H1 (cell line): ENCODE results near the gene G6PC3. TPM values are rescaled to one million over a fixed set of nuclear protein-coding genes. Genes with fewer than 3 reads are reported as not detected.

Experiments used
- CTCF ChIA-PET: fragments of 300-600 bp; sonication (Branson Sonifier 250); formaldehyde crosslinking; loops from one replicate; lab custom pipeline; 2021; ENCODE audit not compliant: partially characterized antibody; lab: Charles Lee
- POLR2A ChIA-PET: fragments of 300-600 bp; sonication (Branson Sonifier 250); formaldehyde crosslinking; loops from one replicate; lab custom pipeline; 2021; ENCODE audit warnings: inconsistent platforms; ENCODE audit not compliant: partially characterized antibody; lab: Charles Lee
- DNase-seq, 2 experiments: peaks; one replicate each; pipeline versions ENCODE4 v3.0.0 to v3.0.0-alpha.2; 2010 to 2022; ENCODE audit warnings: low spot score in 2 of 2, low read depth in 1 of 2, mixed read lengths in 1 of 2
- FAIRE-seq: peaks from 2 replicates; lab custom pipeline; 2011; peaks lifted over from hg19 to GRCh38; lab: Jason Lieb, UNC
- H2AFZ ChIP-seq: 2 replicates; pipeline ENCODE4 v1.8.1; 2012; ENCODE audit warnings: low read length, inconsistent platforms
- H2AK5ac ChIP-seq: 2 replicates; pipeline ENCODE4 v1.6.1; 2013; ENCODE audit warnings: low read depth, low read length
- H2BK120ac ChIP-seq: replicated peaks from 2 replicates; pipeline ENCODE3; 2013; ENCODE audit warnings: low read depth, low read length, inconsistent platforms
- H2BK12ac ChIP-seq: 2 replicates; pipeline ENCODE4 v1.6.1; 2013; ENCODE audit warnings: low read depth, low read length
- H2BK15ac ChIP-seq: 2 replicates; pipeline ENCODE4 v1.6.1; 2013; ENCODE audit warnings: low read length
- H2BK20ac ChIP-seq: 2 replicates; pipeline ENCODE4 v1.6.1; 2013; ENCODE audit warnings: low read length
- H2BK5ac ChIP-seq: 2 replicates; pipeline ENCODE4 v1.6.1; 2013; ENCODE audit warnings: low read depth, low read length
- H3K14ac ChIP-seq: 2 replicates; pipeline ENCODE4 v1.6.1; 2013; ENCODE audit warnings: inconsistent platforms; ENCODE audit not compliant: insufficient read length
- H3K18ac ChIP-seq: 2 replicates; pipeline ENCODE4 v1.6.1; 2013; ENCODE audit warnings: low read length; ENCODE audit errors: extremely low read depth
- H3K23ac ChIP-seq: 2 replicates; pipeline ENCODE4 v1.6.1; 2013; ENCODE audit warnings: inconsistent platforms; ENCODE audit not compliant: insufficient read length
- H3K23me2 ChIP-seq: 2 replicates; pipeline ENCODE4 v1.6.1; 2013; ENCODE audit warnings: low read depth, low read length
- H3K27ac ChIP-seq: 2 replicates; pipeline ENCODE4 v1.6.1; 2011; ENCODE audit warnings: low read depth, low read length, inconsistent platforms
- H3K27me3 ChIP-seq, 4 experiments: replicated peaks in 1 of 4; 1 replicate in 1 of 4; 2 replicates in 3 of 4; pipeline versions ENCODE4 v1.6.1 to v1.8.1; 2011 to 2013; ENCODE audit warnings: low read length in 3 of 4, mild to moderate bottlenecking in 3 of 4, inconsistent platforms in 2 of 4, mixed read lengths in 2 of 4, moderate library complexity in 1 of 4; ENCODE audit not compliant: control insufficient read depth in 3 of 4, insufficient read depth in 3 of 4; ENCODE audit errors: extremely low read depth in 1 of 4
- H3K36me3 ChIP-seq, 4 experiments: 2 replicates each; pipeline versions ENCODE4 v1.6.1 to v1.8.1; 2011 to 2013; ENCODE audit warnings: mild to moderate bottlenecking in 4 of 4, low read length in 3 of 4, moderate library complexity in 2 of 4, control low read depth in 1 of 4, inconsistent platforms in 1 of 4; ENCODE audit not compliant: insufficient read depth in 4 of 4, control insufficient read depth in 2 of 4
- H3K4ac ChIP-seq: replicated peaks from 2 replicates; pipeline ENCODE3; 2013; ENCODE audit warnings: low read length, low read depth, mixed read lengths, inconsistent platforms; ENCODE audit not compliant: insufficient read length
- H3K4me1 ChIP-seq, 4 experiments: replicated peaks in 1 of 4; 1 replicate in 1 of 4; 2 replicates in 3 of 4; pipeline versions ENCODE4 v1.6.1 to v1.8.1; 2011 to 2013; ENCODE audit warnings: low read length in 3 of 4, inconsistent platforms in 2 of 4, mixed read lengths in 1 of 4; ENCODE audit not compliant: insufficient read depth in 4 of 4, control insufficient read depth in 3 of 4
- H3K4me2 ChIP-seq, 2 experiments: 2 replicates each; pipeline versions ENCODE4 v1.6.1 to v1.8.1; 2011 to 2013; ENCODE audit warnings: low read depth in 2 of 2, low read length in 2 of 2, control low read depth in 1 of 2, inconsistent platforms in 1 of 2, mild to moderate bottlenecking in 1 of 2; ENCODE audit not compliant: insufficient read depth in 1 of 2
- H3K4me3 ChIP-seq, 4 experiments: fragments of 200-600, 300-600 bp in 1 of 4; sonication (generic), shearing (Covaris generic), sonication (Bioruptor Twin) in 1 of 4; 2 replicates each; pipeline versions ENCODE4 v1.5.1 to v1.8.1; 2011 to 2016; ENCODE audit warnings: low read length in 4 of 4, low read depth in 3 of 4, control low read depth in 2 of 4, inconsistent platforms in 2 of 4, mild to moderate bottlenecking in 2 of 4, mixed read lengths in 1 of 4, moderate library complexity in 1 of 4; ENCODE audit not compliant: insufficient read depth in 2 of 4; ENCODE audit errors: extremely low read depth in 1 of 4
- H3K56ac ChIP-seq: replicated peaks from 2 replicates; pipeline ENCODE3; 2013; ENCODE audit warnings: low read depth, mild to moderate bottlenecking, mixed read lengths, low read length, inconsistent platforms; ENCODE audit not compliant: insufficient read length
- H3K79me1 ChIP-seq: 2 replicates; pipeline ENCODE4 v1.6.1; 2013; ENCODE audit warnings: low read depth, low read length, control low read depth
- H3K79me2 ChIP-seq, 2 experiments: 2 replicates each; pipeline versions ENCODE4 v1.6.1 to v1.8.1; 2012 to 2013; ENCODE audit warnings: low read length in 2 of 2, mild to moderate bottlenecking in 2 of 2, inconsistent platforms in 1 of 2; ENCODE audit not compliant: insufficient read depth in 2 of 2, control insufficient read depth in 1 of 2
- H3K9ac ChIP-seq, 4 experiments: replicated peaks in 1 of 4; 1 replicate in 1 of 4; 2 replicates in 3 of 4; pipeline versions ENCODE4 v1.6.1 to v1.8.1; 2011 to 2013; ENCODE audit warnings: low read depth in 3 of 4, low read length in 3 of 4, control low read depth in 2 of 4, mild to moderate bottlenecking in 2 of 4, moderate library complexity in 2 of 4, inconsistent platforms in 1 of 4; ENCODE audit errors: extremely low read depth in 1 of 4
- H3K9me3 ChIP-seq, 2 experiments: 2 replicates each; pipeline versions ENCODE4 v1.6.1 to v1.8.1; 2012 to 2013; ENCODE audit warnings: mild to moderate bottlenecking in 2 of 2, moderate library complexity in 2 of 2, control low read depth in 1 of 2, inconsistent platforms in 1 of 2, low read depth in 1 of 2, low read length in 1 of 2, mixed read lengths in 1 of 2; ENCODE audit not compliant: insufficient read depth in 2 of 2
- H4K20me1 ChIP-seq, 2 experiments: replicated peaks in 1 of 2; 2 replicates each; pipeline versions ENCODE3 to v1.8.1; 2011 to 2013; ENCODE audit warnings: inconsistent platforms in 2 of 2, low read length in 2 of 2, mild to moderate bottlenecking in 1 of 2; ENCODE audit not compliant: insufficient read depth in 2 of 2, control insufficient read depth in 1 of 2
- H4K5ac ChIP-seq: 2 replicates; pipeline ENCODE4 v1.6.1; 2013; ENCODE audit warnings: low read length, low read depth, mixed read lengths, inconsistent platforms; ENCODE audit not compliant: insufficient read length
- H4K8ac ChIP-seq: 2 replicates; pipeline ENCODE4 v1.8.0; 2013; ENCODE audit warnings: mild to moderate bottlenecking, moderate library complexity, low read length, inconsistent platforms; ENCODE audit not compliant: insufficient read depth; ENCODE audit errors: extremely low read depth
- H4K91ac ChIP-seq: replicated peaks from 2 replicates; pipeline ENCODE3; 2013; ENCODE audit warnings: low read length, mixed read lengths, inconsistent platforms; ENCODE audit not compliant: insufficient read length
- BCL11A ChIP-seq, 2 experiments: IDR thresholded peaks; one replicate each; pipeline ENCODE4 v1.6.1; 2011; ENCODE audit warnings: low read depth in 2 of 2, low read length in 2 of 2, mild to moderate bottlenecking in 2 of 2
- RAD21 ChIP-seq, 2 experiments: IDR thresholded peaks in 1 of 2; conservative IDR thresholded peaks in 1 of 2; 2 replicates each; pipeline ENCODE4 v1.6.1; 2011; ENCODE audit warnings: low read depth in 2 of 2, low read length in 2 of 2, improper control_type of control experiment in 1 of 2, inconsistent platforms in 1 of 2, mild to moderate bottlenecking in 1 of 2, moderate library complexity in 1 of 2
- WGBS, 2 experiments: shearing (Covaris generic) in 1 of 2; methylation state at CpG; one replicate each; pipeline versions ENCODE4 v1.1.6 to v1.1.7; 2013 to 2015; ENCODE audit warnings: low lambda C conversion rate in 2 of 2, mixed read lengths in 2 of 2, inconsistent platforms in 1 of 2, low coverage in 1 of 2, missing lambda C conversion rate in 1 of 2; ENCODE audit not compliant: insufficient replicate concordance in 2 of 2, insufficient coverage in 1 of 2, insufficient read length in 1 of 2; ENCODE audit errors: extremely low coverage in 1 of 2, missing lambda C conversion rate in 1 of 2; 5-methylcytosine and 5-hydroxymethylcytosine counted together
- polyA plus RNA-seq, 7 experiments: library from polyadenylated mRNA; depleted of rRNA in 3 of 7; stranded (reverse) in 5 of 7; unstranded in 2 of 7; fragments of >200 nt in 5 of 7; fragments of 200-250 nt in 2 of 7; gene quantifications; 1 replicate in 5 of 7; 2 replicates in 1 of 7; 4 replicates in 1 of 7; pipeline versions ENCODE4 v1.2.1 to v1.2.3, GENCODE V29; 2011 to 2013; ENCODE audit warnings: missing spikeins in 2 of 7, mixed read lengths in 2 of 7
- total RNA-seq: library from RNA; stranded (reverse); fragmentation: NEBNext Ultra II Directional; extraction: Animal tissue kit (Norgen Biotek cat#: 25700); gene quantifications from 2 replicates; pipeline ENCODE4 v1.2.1, GENCODE V29; 2021

The G6PC3 gene
- total and polyA plus RNA-seq, 2 of the 8 experiments (the other 6 are each of a cell fraction or from before 2014, with no cell fraction given) = 104 to 343 TPM

DNA sequence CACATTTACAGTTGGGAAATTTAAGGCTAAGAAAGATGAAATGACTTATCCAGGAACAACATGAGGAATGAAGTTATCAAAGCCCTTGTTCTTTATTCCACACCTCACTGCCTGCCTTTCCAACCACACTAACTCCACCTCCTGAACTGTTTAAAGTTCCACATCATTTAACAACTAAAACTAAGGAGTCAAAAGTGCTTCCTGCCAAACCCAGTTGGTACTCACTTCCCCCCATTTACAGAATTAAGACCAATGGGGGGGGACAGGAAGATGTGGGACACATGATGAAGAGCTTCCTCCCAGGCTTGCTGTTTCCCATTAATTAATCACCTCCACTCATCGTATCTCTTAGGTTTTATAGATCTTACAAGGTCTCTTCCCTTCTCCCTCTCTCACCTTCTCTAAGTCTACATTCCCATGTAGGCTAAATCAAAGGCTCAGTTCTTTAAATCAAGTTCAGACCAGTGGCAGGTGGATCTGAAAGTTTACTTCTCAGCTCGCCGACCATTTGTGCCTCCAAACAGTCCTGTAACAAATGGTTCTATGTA, 36.6 kb upstream of the G6PC3 start:
- Histone ChIP-seq H3K23me2 (no peaks in the 10 kb centered on the region), H2BK120ac (no peak overlapping the region), H4K8ac (no peak overlapping the region), H4K91ac (no peak overlapping the region), H3K4me3 (no peak overlapping the region), H3K14ac (no peak overlapping the region), H3K79me2 (peaks cover 0 to 4% of the 10 kb centered on the region in 2 experiments; a peak in 2 of 4 replicates), H4K20me1 (peaks cover 2 to 19% of the 10 kb centered on the region in 2 experiments), H3K4me1 (no peaks in the 10 kb centered on the region), H3K18ac (no peak overlapping the region), H3K56ac (no peak overlapping the region), H2AFZ (no peak overlapping the region), H2BK5ac (no peak overlapping the region), H2AK5ac (no peak overlapping the region), H4K5ac (no peak overlapping the region), H2BK20ac (no peak overlapping the region), H3K9ac (no peak overlapping the region), H3K4me2 (no peak overlapping the region), H3K4ac (no peak overlapping the region), H3K27me3 (no peaks in the 10 kb centered on the region), H3K9me3 (no peaks in the 10 kb centered on the region), H2BK12ac (no peak overlapping the region), H2BK15ac (no peak overlapping the region), H3K36me3 (peaks cover 25 to 66% (median 45%) of the 10 kb centered on the region in 4 experiments), H3K27ac (no peak overlapping the region), H3K23ac (no peak overlapping the region), H3K79me1 (no peaks in the 10 kb centered on the region; the same call in 1 of the 2 replicates)
- TF ChIP-seq RAD21 (IDR thresholded peaks at IDR 0.05 in 1 of 2, conservative IDR thresholded peaks at IDR 0.05 in 1 of 2; ENCODE audit: low read depth in 2 of 2, low read length in 2 of 2) (no peak), BCL11A (IDR thresholded peaks at IDR 0.05; ENCODE audit: low read depth in 2 of 2, low read length in 2 of 2) (no peak)
- DNase-seq (no peak), FAIRE-seq (no peak)
- CTCF ChIA-PET = interaction anchor here (0.6 kb wide), 1 partner anchor 868 kb away, joined by 3 read pairs; no protein-coding TSS in a partner anchor
- 87% methylated on average over 3 of the region's 3 CpGs; no CpG with 5 or more reads in 1 of the 2 experiments for WGBS, 2 experiments
- POLR2A ChIA-PET = interaction anchor here (0.7 to 3.1 kb wide), 6 partner anchors 9 to 38 kb away, joined by 3 to 14 read pairs (median 4); partner anchors contain the start of gene LSM12
